ENCODE measurements around the gene KCTD20.

Gene KCTD20

DNA sequence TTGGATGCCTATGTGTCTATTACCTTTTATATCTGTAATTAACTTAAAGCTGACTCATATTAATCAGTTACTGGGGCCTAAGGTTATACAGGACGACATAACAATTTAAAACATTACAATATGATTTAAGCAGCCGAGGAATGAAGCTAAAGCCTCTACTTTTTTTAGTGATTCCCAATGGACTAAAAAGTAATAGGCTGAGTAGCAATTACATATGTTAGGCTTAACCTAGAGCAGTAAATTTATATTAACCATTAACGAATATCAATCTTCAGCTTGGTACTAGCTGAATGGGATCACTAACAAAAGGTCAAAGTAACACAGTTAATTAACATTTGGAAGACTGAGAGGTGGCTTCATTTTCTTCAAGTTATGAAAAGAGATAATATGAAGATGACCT lies 61.4 kb downstream of the KCTD20 start:
- TF ChIP-seq, protein P1, sequence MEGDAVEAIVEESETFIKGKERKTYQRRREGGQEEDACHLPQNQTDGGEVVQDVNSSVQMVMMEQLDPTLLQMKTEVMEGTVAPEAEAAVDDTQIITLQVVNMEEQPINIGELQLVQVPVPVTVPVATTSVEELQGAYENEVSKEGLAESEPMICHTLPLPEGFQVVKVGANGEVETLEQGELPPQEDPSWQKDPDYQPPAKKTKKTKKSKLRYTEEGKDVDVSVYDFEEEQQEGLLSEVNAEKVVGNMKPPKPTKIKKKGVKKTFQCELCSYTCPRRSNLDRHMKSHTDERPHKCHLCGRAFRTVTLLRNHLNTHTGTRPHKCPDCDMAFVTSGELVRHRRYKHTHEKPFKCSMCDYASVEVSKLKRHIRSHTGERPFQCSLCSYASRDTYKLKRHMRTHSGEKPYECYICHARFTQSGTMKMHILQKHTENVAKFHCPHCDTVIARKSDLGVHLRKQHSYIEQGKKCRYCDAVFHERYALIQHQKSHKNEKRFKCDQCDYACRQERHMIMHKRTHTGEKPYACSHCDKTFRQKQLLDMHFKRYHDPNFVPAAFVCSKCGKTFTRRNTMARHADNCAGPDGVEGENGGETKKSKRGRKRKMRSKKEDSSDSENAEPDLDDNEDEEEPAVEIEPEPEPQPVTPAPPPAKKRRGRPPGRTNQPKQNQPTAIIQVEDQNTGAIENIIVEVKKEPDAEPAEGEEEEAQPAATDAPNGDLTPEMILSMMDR (IDR thresholded peaks at IDR 0.05; ENCODE audit: insufficient read depth, low read depth, low read length, missing control alignments) = no peak
- no peak overlapping the region for H3K4me3 ChIP-seq (ENCODE audit: low read depth, low read length)

DNA sequence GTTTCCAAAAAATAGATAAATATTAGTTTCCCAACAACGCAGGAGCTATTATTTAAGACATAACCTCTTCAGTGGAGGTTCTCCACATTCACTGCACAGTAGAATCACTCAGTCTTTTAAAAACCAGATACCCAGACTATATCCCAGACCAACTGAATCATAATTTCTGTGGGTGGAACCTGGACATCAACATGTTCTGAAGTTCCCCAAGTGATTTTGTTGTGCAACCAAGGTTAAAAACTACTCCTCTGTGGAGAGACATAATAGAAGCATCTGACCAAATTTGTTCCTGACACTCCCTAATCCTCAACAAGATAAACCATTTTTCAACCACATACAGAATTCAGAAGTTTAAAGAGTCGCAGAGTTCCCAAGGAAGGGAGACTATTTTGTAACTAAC lies 62.2 kb downstream of the KCTD20 start:
- TF ChIP-seq, protein P1 (IDR thresholded peaks at IDR 0.05; ENCODE audit: insufficient read depth, low read depth, low read length, missing control alignments) = no peak
- no peak overlapping the region for H3K4me3 ChIP-seq (ENCODE audit: low read depth, low read length)
- DNase-seq (ENCODE audit: low read depth) = no peak

More for the DNA sequence above, 61.4 kb downstream of the KCTD20 start:
- DNase-seq (ENCODE audit: low read depth) = no peak

DNA sequence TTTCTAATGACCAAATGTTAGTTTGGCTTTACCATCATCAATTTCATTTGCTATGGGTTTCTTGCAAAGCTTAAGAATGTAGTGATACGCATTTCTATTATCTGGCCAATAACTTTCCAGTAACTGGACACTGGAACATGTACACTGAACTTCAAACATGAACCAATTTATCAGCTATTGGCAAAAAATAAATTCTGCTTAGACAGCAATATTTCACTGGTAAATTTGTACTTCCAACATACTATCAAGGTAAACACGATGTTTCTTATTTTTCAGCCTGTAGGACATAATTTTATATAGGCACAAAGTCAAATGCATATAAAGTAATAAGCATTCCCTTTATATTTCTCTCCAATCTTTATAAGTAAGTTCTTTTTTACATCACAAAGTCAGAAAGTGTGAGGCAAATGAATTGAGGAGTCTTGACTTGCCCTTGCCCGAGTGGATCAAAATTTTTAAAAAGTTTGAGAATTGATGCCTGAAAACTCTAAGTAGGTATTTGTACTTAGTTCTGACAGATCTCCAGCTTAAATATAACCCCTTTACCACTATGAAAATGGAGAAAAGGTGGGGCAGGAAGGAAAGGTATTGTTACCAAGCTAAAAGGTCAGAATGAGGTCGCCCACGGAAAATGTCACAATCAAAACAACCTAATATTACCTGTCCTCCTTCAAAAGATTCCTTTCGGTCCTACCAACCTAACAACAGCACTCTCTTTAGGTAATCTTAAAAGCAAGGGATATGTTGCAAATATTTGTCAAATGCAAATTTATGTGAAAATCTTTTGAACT lies 63.1 kb downstream of the KCTD20 start:
- H3K4me3 ChIP-seq (ENCODE audit: low read depth, low read length) = no peak overlapping the region
- no peak for DNase-seq (ENCODE audit: low read depth)
- TF ChIP-seq, protein P1 (IDR thresholded peaks at IDR 0.05; ENCODE audit: insufficient read depth, low read depth, low read length, missing control alignments) = no peak

DNA sequence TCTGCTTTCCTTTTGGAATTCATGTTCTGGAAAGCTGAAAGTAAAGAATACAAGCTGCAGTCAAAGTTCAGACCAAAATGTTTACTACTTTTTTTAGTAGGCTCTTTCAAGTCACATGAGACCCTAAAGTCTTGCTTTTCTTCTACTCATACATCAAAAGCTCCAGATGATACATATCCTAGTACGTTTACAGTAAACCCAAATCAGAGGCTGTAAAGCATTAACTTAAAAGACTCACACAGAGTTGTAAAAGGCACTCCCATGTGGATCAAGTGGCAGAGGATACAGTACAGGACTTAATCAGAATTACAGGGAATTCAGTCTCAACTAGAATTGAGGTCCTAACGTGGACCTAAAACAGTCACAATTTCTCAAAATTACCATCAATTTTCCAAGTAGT lies 63.8 kb downstream of the KCTD20 start:
- TF ChIP-seq, protein P1 (IDR thresholded peaks at IDR 0.05; ENCODE audit: insufficient read depth, low read depth, low read length, missing control alignments) = no peak
- DNase-seq (ENCODE audit: low read depth) = no peak
- H3K4me3 ChIP-seq (ENCODE audit: low read depth, low read length) = no peak overlapping the region

DNA sequence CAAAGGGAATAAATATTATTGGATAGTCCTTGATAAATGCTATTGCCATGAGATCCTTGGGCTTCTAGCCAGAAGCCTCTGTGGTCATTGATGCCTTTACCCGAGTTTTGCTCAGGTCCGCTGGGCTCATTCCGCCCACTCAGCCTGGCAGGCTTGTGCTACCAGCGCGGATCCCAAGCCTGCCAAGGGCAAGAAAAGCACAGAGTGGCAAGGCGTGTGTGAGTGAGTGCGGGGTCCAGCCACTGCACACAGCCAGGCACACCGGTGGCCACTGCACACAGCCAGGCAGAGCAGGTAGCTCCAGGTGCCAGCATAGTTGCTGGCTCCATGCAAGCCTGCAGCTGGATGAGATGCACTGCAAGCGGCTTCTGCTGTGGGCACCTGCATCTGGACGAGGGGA lies 65.7 kb downstream of the KCTD20 start:
- H3K4me3 ChIP-seq (ENCODE audit: low read depth, low read length) = no peak overlapping the region
- TF ChIP-seq, protein P1 (IDR thresholded peaks at IDR 0.05; ENCODE audit: insufficient read depth, low read depth, low read length, missing control alignments) = no peak
- DNase-seq (ENCODE audit: low read depth) = no peak

DNA sequence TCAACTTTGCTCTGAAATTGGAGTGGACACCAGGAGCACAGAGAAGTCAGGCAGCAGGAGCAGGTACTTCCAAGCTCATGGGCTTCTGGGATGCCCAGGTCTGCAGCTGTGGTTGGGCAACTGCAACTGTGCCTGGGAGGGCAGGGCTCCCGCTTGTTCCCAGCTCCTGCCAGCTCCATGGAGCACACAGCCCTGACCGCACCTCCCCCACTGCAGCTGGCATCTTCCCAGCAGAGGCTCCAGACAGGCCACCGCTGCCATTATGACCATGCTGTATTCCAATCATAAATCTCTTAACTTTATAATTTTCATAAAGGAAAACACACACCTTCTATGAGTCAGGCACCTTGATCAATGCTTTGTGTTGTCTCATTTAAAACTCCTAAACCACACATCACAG lies 67.6 kb downstream of the KCTD20 start:
- DNase-seq (ENCODE audit: low read depth) = no peak
- TF ChIP-seq, protein P1 (IDR thresholded peaks at IDR 0.05; ENCODE audit: insufficient read depth, low read depth, low read length, missing control alignments) = no peak
- H3K4me3 ChIP-seq (ENCODE audit: low read depth, low read length) = no peak overlapping the region

Data from GM12865 (cell line).